AG04450 (cell line): Measurements from ENCODE around the gene FHL1. TPM values are rescaled to one million over a fixed set of nuclear protein-coding genes. Genes with fewer than 3 reads are reported as not detected.

Source experiments
- CTCF ChIA-PET: fragments of 300-600, 350-600 bp; formaldehyde crosslinking; extraction: SDS; loops from one replicate; lab custom pipeline; 2022; ENCODE audit warnings: antibody characterized with exemption, inconsistent platforms; lab: Charles Lee
- POLR2A ChIA-PET: fragments of 350-600 bp; formaldehyde crosslinking; extraction: SDS; loops from one replicate; lab custom pipeline; 2021; ENCODE audit warnings: antibody characterized with exemption, inconsistent platforms; lab: Yijun Ruan, JAX
- DNase-seq: peaks from one replicate; pipeline ENCODE4 v3.0.0-alpha.2; 2011; ENCODE audit warnings: low read depth, low spot score
- H3K27ac ChIP-seq: one replicate; pipeline ENCODE4 v1.5.1; 2012; ENCODE audit warnings: low read depth, low read length, control low read depth
- H3K27me3 ChIP-seq: one replicate; pipeline ENCODE4 v1.6.0; 2012; ENCODE audit warnings: low read length; ENCODE audit not compliant: control insufficient read depth, insufficient read depth
- H3K4me3 ChIP-seq: 2 replicates; pipeline ENCODE4 v1.5.1; 2011; ENCODE audit warnings: mild to moderate bottlenecking, low read depth, low read length, control low read depth
- H3K9me3 ChIP-seq: 2 replicates; pipeline ENCODE4 v1.5.1; 2012; ENCODE audit warnings: low read length; ENCODE audit not compliant: control insufficient read depth, insufficient read depth
- polyA plus RNA-seq: library from polyadenylated mRNA; depleted of rRNA; stranded (reverse); fragments of >200 nt; gene quantifications from 2 replicates; pipeline ENCODE4 v1.2.3, GENCODE V29; 2011
- TF ChIP-seq, protein P1 (sequence below): IDR thresholded peaks from 2 replicates; pipeline ENCODE4 v1.5.1; 2011; ENCODE audit warnings: low read depth, low read length, control low read depth, inconsistent platforms

The FHL1 gene
- polyA plus RNA-seq, 1 experiment, result 158 TPM

DNA sequence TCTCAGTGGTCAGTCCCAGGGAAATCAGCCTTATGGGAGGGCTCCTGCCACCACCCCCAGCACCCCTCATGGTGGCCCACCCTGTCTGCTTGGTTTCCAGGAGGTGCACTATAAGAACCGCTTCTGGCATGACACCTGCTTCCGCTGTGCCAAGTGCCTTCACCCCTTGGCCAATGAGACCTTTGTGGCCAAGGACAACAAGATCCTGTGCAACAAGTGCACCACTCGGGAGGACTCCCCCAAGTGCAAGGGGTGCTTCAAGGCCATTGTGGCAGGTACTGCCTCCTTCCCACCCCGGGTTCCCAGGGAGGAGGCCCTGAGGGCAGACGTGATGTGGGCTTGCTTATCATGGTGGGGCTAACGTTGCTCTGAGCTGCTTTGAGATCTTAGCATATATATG lies 59.6 kb downstream of the FHL1 start:
- DNase-seq, result no peak
- no peak overlapping the region for H3K4me3 ChIP-seq
- TF ChIP-seq, protein P1, sequence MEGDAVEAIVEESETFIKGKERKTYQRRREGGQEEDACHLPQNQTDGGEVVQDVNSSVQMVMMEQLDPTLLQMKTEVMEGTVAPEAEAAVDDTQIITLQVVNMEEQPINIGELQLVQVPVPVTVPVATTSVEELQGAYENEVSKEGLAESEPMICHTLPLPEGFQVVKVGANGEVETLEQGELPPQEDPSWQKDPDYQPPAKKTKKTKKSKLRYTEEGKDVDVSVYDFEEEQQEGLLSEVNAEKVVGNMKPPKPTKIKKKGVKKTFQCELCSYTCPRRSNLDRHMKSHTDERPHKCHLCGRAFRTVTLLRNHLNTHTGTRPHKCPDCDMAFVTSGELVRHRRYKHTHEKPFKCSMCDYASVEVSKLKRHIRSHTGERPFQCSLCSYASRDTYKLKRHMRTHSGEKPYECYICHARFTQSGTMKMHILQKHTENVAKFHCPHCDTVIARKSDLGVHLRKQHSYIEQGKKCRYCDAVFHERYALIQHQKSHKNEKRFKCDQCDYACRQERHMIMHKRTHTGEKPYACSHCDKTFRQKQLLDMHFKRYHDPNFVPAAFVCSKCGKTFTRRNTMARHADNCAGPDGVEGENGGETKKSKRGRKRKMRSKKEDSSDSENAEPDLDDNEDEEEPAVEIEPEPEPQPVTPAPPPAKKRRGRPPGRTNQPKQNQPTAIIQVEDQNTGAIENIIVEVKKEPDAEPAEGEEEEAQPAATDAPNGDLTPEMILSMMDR, result no peak
- POLR2A ChIA-PET, result no interaction called here
- no peak overlapping the region for H3K27ac ChIP-seq
- H3K9me3 ChIP-seq, result no peaks in the 10 kb centered on the region
- no peaks in the 10 kb centered on the region for H3K27me3 ChIP-seq
- CTCF ChIA-PET, result interaction anchor here (5.3 kb wide), 1 partner anchor 177 kb away, joined by 105 read pairs; no protein-coding TSS in a partner anchor

DNA sequence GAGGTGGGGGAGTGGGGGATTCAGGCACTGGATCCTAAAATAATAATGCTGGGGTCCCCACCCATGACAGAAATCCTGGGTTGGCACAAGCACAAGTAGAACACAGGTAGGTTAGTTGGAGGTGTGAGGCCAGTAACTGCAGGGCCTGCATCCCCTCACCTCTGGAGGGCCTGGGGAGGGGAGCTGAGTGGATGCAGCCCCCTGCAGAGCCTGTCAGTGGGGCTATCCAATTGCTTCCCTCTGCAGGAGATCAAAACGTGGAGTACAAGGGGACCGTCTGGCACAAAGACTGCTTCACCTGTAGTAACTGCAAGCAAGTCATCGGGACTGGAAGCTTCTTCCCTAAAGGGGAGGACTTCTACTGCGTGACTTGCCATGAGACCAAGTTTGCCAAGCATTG lies 60.2 kb downstream of the FHL1 start:
- CTCF ChIA-PET, result interaction anchor here (5.3 kb wide), 1 partner anchor 178 kb away, joined by 105 read pairs; no protein-coding TSS in a partner anchor
- TF ChIP-seq, protein P1, result no peak
- POLR2A ChIA-PET, result no interaction called here

DNA sequence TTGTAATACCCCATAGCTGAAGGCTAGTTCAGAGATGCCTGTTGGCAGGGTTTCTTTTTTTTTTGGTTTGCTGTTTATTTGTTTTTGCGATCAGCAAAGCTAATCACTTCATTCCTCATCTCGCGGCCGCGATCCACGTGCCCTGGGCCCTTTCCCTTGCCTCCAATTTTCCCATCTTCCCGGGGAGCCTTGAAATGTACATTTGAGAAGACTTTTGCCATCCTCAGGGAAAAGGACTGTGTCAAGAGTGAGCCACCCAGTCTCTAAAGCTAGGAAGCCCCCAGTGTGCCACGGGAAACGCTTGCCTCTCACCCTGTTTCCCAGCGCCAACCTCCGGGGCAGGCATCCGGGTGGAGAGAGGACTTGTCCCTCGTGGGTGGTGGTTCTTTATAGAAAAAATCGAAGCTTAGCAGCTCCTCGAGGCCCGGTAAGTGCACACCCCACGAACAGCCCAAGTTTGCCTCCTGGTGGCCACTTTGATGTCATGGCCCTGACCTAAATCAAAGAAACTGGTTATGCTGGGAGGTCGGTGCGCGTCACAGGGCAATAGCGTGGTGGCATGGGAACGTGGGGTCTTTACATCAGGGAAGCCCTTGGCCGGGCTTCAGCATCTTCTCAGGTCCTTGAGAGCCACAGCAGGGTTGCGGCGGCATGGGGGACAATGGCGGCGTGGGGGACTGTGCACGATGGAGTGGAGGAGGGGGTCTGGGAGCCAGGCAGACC lies 61.8 kb downstream of the FHL1 start:
- Histone ChIP-seq H3K4me3 (no peak overlapping the region), H3K9me3 (no peaks in the 10 kb centered on the region), H3K27ac (no peak overlapping the region), H3K27me3 (no peaks in the 10 kb centered on the region)
- CTCF ChIA-PET, result interaction anchor here (0.6 to 5.3 kb wide), 15 partner anchors 11 to 220 kb away, joined by 3 to 105 read pairs (median 4); no protein-coding TSS in a partner anchor
- DNase-seq, result no peak
- TF ChIP-seq, protein P1, result peak; percentile 60
- POLR2A ChIA-PET, result interaction anchor here (0.7 kb wide), 2 partner anchors 16 to 285 kb away, joined by 3 read pairs; no protein-coding TSS in a partner anchor

More for the DNA sequence above, 60.2 kb downstream of the FHL1 start:
- no peak overlapping the region for H3K4me3 ChIP-seq
- no peaks in the 10 kb centered on the region for H3K27me3 ChIP-seq
- no peak overlapping the region for H3K27ac ChIP-seq
- H3K9me3 ChIP-seq, result no peaks in the 10 kb centered on the region
- DNase-seq, result no peak

DNA sequence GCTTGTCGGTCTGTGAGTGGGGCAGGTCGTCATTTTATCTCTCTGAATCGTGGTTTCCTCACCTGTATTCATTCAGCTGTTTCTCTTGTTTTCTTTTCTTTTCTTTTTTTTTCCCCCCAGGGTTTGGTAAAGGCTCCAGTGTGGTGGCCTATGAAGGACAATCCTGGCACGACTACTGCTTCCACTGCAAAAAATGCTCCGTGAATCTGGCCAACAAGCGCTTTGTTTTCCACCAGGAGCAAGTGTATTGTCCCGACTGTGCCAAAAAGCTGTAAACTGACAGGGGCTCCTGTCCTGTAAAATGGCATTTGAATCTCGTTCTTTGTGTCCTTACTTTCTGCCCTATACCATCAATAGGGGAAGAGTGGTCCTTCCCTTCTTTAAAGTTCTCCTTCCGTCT lies 62.4 kb downstream of the FHL1 start:
- POLR2A ChIA-PET, result no interaction called here
- no peaks in the 10 kb centered on the region for H3K9me3 ChIP-seq
- TF ChIP-seq, protein P1, result no peak
- CTCF ChIA-PET, result interaction anchor here (1.0 to 5.3 kb wide), 9 partner anchors 12 to 180 kb away, joined by 3 to 105 read pairs (median 6); no protein-coding TSS in a partner anchor
- DNase-seq, result no peak
- no peak overlapping the region for H3K4me3 ChIP-seq
- no peaks in the 10 kb centered on the region for H3K27me3 ChIP-seq
- no peak overlapping the region for H3K27ac ChIP-seq

DNA sequence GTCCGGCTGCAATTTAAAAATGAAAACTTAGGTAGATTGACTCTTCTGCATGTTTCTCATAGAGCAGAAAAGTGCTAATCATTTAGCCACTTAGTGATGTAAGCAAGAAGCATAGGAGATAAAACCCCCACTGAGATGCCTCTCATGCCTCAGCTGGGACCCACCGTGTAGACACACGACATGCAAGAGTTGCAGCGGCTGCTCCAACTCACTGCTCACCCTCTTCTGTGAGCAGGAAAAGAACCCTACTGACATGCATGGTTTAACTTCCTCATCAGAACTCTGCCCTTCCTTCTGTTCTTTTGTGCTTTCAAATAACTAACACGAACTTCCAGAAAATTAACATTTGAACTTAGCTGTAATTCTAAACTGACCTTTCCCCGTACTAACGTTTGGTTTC lies 62.9 kb downstream of the FHL1 start:
- ChIA-PET POLR2A (no interaction called here), CTCF (interaction anchor here (1.1 to 5.3 kb wide), 5 partner anchors 34 to 180 kb away, joined by 4 to 105 read pairs (median 7); no protein-coding TSS in a partner anchor)

More for the DNA sequence above, 62.9 kb downstream of the FHL1 start:
- Histone ChIP-seq H3K4me3 (no peak overlapping the region), H3K27ac (no peak overlapping the region), H3K9me3 (no peaks in the 10 kb centered on the region), H3K27me3 (no peaks in the 10 kb centered on the region)
- no peak for DNase-seq
- TF ChIP-seq, protein P1, result no peak
